HG03354 (cell line): Measurements from ENCODE around the gene DOCK7.
"Not testable (repeated sequence)": the region's sequence is repeated elsewhere in the genome, so short reads cannot be mapped to it uniquely, and the experiment has no call there.

Experiments
- ATAC-seq: cut with Tn5 transposase; IDR thresholded peaks from one replicate; pipeline ENCODE4 v1.9.1; 2021; ENCODE audit warnings: mild to moderate bottlenecking; ENCODE audit not compliant: unreplicated experiment, poor library complexity, severe bottlenecking

Gene DOCK7

DNA sequence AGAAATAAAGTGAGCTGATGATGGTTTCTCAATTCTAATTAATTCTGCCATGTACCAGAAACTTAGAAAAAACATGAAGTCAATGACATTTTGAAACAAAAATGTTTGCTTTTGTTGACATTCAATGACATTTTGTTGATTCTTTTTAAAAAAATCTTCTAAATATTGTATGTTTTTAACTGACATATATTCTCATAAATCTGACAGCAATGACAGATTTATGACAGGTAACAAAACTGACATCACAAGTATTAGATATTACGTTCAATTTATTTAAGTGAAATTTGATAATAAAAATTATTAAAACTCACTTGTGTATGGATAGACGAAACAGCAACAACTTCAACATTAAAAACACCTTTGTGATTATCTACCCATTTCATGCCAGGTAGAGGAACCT lies 126.9 kb downstream of the DOCK7 start:
- ATAC-seq, result no peak

DNA sequence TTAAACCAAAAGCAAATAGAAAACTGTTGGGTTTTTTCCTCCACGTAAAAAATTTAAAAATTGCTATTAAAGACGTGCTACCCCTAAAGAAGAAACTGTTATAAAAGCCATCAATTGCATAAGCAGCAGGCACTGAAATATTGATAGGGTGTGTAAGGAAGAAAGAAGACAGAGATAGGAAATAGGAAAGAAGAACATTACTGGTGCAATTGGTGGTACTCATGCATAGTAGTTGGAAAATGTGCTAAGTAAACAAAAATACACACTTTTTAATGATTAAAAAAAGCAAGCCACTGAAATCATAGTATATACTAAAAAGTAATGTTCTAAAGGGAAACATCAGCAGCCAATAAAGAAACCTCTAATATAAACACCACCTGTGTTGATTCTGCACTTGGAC lies 143.6 kb downstream of the DOCK7 start:
- no peak for ATAC-seq

DNA sequence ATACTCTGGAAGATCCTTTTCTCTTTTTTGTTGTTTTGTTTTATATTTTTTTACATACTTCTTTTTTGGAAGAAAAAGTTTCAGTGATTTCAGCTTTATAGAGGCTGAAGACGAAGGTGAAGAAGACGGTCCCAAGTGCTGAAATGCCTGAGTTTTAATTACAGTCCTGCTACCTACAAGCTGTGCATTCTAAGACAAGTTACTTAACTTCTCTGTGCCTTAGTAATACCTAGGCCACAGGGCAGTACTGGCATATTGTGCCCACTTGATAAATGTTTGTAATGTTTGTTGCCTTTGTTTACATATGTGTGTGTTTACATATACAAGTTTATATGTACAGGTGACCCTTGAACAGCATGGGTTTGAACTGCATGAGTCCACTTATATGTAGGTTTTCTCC lies 147.1 kb downstream of the DOCK7 start:
- ATAC-seq, result no peak

DNA sequence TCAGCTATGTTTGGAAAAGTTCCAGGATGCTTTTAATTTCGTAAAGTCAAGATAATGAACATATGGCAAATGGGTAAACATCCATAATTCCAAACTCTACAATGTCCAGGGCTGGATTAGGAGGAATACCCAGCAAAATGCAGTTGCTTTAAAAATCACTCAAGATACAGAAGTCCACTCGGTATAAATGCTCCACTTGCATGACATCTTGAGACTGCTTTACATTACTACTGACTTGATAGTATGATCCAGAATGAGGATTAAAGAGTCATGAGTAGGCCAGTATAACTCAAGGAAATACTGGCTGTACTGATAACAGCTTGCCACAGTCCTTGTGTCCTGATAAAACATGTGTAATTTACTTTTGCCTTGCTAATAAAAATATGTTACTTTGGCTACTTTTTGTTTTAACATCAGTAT lies 149.1 kb downstream of the DOCK7 start:
- ATAC-seq, result no peak

DNA sequence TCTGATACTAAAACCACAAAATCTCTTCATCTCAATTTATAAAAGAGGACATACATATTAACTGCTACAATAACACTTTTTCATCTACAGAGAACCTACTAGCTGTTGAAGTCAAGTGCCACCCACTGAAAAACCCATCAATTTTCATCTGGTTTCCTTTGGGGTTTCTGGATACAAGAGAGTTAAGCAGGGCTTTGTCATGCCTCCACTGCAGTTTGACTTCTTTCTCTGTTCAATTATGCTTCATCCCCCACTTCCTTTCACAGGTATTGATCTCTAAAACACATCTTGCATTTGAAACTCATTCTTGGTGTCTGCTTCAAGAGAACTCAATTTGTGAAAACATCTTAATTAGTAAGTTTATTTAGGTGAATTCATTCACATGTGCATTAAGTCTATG lies 151.3 kb downstream of the DOCK7 start:
- no peak for ATAC-seq

DNA sequence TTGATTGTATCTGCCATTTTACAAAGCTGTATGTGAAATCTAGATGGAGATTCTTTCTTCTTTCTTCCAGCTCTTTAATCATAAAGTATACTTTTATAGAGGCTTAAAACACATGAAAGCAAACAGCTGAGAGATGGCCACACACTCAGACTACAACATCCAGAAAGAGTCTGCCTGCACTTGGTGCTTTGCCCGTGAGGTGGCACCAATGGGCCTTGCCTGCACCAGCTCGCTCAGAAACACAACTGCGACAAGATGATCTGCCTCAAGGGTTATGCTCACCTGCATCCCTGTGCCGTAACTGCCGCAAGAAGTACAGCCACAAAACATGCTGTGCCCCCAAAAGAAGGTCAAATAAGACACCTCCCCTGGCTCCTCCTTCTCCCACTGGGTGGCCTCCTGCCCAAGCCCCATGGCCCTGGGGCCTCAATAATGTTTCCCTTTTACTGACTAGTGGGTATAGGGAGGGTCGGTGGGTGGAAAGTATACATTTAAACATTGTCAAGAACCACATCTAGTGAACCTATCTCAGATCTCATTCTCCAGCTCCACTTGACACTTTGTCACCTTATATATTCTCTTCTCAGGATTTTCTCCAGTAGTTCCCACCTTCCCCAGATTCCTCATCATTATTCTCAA lies 157.6 kb downstream of the DOCK7 start:
- ATAC-seq, result no peak

DNA sequence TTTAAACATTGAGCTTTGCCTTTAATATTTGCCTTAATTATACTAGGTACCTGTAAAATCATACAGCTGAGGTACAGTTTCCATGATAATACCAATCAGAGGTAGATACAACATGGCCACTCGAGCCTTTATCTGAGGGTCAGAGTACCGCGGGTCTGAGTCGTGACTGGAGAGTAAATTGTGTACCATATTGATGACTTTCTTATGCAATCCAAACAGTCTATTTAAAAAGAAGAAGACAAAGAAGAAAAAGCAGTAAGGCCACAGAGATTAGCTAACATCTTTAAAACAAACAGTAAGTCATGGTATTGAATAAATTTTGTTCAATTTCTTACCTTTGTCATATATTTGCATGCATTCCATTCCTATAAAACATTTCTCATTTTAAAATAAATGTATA lies 159.0 kb downstream of the DOCK7 start:
- no peak for ATAC-seq

DNA sequence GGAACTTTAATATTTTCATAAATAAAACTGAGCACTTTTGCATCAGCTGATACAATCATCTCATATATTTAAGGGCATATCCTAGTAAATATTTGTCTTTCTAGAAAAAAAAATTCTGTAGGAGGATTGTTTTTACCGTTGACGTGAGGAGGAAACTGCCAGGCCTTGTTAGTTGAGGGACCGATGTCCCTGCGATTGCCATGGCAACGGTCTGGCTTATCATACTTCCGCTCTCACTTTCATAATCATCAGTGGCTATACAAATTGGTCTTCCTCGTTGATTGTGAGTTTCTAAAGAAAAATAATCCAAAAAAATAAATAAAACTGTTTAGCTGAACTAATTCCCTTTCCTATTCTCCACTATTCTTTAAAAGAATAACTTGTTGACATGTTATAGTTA lies 160.2 kb downstream of the DOCK7 start:
- ATAC-seq, result peak; percentile 81

DNA sequence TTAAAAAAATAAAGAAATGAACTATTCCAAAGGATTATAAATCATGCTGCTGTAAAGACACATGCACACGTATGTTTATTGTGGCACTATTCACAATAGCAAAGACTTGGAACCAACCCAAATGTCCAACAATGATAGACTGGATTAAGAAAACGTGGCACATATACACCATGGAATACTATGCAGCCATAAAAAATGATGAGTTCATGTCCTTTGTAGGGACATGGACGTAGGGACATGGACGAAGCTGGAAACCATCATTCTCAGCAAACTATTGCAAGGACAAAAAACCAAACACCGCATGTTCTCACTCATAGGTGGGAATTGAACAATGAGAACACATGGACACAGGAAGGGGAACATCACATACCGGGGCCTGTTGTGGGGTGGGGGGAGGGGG lies 160.8 kb downstream of the DOCK7 start:
- not testable (repeated sequence) for ATAC-seq

DNA sequence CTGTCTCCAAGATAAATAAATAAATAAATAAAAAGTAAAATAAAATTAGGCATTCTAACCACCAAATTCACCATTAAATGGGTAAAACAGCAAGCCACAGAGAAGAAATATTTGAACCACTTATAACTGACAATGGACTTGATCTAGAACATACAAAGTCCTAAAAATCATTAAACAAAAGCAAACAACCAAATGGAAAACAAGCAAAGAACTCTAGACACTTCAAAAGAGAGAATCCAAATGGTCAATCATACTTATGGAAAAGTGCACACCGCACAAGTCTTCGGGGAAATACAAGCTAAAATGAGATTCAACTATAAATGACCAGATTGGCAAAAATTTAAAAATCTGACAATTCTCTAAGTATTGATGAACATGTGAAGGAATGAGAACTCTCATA lies 164.3 kb downstream of the DOCK7 start:
- no peak for ATAC-seq

DNA sequence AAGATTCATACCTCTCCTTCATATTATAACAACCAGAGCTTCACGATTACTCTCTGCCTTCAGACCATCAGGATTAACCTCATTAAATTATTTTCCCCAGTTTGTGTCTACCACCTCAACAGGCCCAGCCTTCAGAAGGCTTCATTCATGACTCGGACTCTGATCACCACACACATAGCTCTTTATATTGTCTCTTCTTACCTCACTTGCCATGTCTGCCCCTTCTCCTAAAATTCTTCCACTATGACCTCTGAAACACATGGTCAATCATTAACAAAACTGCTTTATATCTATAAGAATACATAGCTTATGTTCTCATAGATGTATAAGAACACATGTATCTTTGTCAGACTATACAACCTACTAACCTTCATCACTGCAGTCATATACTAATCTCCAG lies 171.6 kb downstream of the DOCK7 start:
- no peak for ATAC-seq

DNA sequence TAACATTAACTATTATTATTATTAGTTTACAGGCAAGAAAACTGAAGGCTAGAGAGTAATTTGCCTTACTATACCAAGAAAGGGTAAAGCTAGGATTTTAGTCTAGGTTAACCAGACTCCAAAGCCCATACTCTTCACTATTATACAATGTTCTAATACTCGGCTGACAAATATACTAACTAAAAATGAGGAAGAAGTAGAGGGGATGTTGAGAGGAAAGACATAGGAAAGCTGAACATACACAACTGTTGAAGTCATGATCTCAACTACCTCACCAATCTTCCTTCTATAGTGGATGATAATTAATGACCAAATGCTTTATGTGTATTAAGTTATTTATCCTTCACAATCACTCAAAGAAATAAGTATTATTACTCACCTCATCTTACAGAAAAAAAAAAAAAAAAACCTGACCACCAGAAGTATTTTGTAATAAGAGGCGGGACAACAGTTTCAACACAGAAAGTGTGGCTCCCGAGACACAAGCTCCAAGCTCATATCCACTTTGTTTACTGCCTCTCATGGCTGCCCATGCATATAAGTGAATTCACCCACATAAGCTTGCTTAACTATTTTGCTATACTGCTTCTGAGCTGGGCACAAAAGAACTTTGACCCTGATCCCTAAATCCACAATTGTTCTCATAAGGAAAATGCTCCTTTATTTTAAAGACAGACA lies 173.3 kb downstream of the DOCK7 start:
- no peak for ATAC-seq

DNA sequence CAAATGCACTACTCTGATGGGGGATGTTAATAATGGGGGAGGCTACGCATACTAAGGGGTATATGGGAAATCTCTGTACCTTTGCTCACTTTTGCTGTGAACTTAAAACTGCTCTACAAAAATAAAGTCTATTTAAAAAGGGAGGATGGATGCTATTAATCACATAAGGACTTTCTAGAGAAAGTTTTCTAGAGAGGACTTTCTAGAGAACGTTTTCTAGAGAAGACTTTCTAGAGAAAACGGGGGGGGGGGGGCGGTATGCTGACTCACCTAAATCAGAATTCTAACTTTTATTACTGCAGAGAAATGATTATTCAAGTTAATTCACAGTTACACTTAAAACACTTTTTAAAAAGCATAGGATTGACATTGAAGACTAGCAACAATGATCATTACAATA lies 175.2 kb downstream of the DOCK7 start:
- ATAC-seq, result no peak

DNA sequence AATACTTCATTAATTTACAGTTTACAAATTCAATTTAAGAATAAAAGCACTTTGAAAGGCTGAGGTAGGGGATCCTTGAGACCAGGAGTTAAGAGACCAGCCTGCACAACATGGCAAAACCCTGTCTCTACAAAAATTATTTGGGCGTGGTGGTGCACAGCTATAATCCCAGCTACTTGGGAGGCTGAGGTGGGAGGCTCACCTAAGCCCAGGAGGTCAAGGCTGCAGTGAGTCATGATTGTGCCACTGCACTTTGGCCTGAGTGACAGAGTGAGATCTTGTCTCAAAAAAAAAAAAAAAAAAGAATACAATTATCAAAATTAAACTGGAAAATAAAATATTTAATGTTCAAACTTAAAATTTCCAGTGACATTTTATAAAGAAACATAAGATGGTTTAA lies 179.2 kb downstream of the DOCK7 start:
- ATAC-seq, result no peak

DNA sequence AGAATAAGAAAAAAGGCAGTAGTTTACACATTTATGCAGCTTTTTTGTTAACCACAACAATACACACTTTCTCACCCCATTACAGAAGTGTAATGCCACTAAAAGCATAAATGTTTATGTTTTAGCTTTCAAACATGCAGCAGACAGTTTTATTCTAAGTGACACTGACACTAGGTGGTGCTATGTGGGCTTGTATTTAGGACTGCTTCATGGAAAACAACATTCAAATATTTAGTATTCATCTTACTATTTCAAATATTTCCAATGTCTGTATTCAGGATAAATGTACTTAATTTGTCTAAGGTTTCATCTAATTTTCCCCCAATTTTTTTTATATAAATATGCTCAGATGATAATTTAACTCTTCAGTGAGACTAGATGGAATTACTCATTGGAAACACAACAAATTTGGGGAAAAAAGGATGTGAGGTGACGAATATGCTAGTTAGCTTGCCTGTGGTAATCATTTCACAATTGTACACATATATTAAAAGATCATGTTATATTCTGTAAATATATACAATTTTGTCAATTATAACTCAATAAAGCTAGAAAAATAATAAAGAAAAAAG lies 179.9 kb downstream of the DOCK7 start:
- ATAC-seq, result no peak

DNA sequence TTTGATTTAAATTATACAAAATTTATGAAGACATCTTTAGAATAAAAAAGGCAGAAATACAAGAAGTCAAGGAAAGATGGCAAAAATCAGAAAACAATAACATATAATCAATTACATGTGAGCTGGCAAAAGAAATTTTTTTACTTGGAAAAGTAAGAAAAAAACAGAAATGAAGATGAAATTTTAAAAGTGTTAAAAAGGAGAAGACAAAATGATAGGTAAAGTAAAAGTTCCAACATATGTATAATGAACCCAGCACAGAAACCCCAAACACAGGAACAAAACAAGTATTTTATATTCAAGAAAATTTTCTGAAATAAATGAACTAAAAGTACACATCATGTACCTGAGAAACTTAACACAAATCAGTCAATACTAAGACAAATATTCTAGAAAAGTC lies 188.0 kb downstream of the DOCK7 start:
- ATAC-seq, result no peak

DNA sequence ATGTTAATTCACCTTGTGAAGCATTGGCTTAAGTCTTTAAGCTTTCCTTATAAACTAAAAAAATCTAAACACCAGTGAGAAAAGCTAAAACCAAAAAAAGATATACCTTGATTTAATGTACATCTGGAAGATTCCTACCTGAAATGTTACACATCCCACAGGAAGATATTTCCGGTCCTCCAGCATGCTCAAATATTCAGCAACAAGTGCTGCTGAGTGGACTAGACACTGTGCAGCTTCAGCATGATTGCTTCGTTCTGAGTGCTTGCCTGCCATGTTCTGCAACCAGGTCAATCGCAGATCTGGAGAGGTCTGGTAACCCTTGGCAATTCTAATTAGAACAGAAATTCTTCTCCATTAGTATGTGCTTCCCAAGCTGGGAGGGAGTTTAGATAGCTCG lies 194.0 kb downstream of the DOCK7 start:
- ATAC-seq, result no peak

DNA sequence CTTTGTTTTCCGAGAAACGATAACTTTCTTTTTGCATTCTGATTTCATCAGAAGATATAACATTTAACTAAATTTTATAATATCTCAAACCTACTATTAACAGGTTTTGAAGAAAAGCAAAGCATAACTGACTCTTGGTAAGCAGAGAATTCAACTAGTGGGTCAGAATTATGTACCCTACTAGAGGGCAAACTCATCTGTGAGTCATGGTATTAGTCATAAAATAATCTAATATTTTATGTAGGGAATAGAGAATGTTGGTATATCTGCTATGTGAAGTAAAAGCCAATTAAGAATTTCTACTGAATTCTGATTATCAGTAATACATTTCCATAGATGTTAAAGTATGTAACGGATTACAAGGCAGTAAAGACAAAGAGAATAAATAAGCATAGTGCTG lies 194.5 kb downstream of the DOCK7 start:
- no peak for ATAC-seq

DNA sequence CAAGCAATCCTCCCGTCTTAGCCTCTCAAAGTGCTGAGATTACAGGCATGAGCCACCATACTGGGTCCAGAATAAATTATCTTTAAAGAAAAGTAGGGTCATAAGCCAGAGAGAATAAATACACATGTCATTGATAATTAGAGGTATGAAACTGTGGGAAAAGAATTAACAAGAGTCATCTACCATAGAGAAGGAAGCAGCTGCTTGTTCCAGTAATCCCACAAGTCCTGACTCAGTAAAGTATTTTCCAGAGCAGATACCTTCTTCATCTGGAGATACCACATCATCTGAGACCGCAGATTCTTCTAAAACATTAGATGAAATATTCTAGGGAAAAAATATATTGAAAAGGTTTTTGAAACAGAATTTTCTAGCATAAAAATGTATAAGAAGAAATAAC lies 195.7 kb downstream of the DOCK7 start:
- no peak for ATAC-seq

DNA sequence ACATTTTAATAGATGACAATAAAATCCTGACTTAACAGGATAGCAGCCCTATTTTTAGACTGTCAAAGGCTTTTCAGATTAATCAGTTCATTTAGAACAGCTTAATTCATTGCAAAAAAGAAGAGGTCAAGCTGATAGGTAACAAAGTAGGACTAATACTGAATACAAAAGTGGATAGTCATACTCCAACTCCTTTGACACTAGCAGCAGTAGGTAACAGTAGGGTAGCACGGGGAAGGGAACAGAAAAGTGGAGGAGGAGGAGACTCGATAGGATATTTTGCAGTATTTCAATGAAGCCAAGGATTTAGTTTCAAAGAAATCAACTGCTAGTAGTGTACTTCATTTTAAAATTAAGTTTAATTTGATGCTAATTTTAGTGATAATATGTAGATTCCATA lies 200.2 kb downstream of the DOCK7 start:
- ATAC-seq, result no peak

DNA sequence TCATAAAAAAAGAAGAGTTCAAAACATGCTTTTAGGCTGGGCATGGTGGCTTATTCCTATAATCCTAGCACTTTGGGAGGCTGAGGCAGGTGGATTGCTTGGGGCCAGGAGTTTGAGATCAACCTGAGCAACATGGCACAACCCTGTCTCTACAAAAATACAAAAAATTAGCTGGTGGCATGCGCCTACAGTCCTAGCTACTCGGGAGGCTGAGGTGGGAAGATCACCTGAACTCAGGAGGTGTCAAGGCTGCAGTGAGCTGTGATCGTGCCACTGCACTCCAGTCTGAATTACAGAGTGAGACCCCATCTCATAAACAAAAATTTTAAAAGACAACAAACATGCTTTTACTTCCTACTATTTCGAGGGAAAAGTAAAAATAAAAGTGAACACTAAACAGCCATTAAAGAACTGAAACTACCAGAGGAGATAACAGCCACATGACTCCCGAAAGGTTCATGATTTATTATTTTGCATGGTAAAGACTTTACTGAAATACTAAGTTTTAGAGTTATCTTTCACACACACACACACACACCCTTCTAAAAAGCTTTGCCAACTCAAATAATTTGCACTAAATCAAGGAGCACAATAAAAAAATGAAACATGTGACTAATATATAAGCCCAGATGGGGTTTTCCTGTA lies 203.2 kb downstream of the DOCK7 start:
- ATAC-seq, result no peak
